ENCODE data around the gene MTARC2.

DNA sequence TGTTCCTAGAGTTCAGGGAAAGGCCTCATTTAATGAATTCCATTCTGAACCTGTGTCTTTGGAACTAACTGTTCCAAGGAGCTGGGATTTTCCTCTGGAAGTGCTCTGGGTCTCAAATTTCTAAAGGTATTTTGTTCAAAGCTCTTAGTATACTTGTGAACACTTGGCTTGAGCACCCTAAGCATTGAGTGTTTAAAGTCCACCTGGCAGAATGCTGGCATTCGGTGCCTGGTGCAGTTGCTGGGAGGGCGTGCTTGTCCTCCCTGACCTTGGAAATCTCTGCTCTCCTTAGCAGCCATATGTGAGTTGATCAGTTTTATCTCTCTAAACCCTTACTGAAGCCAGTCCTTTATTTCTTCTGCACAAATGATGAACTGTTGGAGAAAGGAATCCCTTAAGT, 3.0 kb downstream of the MTARC2 start:
- TF ChIP-seq, protein P1, sequence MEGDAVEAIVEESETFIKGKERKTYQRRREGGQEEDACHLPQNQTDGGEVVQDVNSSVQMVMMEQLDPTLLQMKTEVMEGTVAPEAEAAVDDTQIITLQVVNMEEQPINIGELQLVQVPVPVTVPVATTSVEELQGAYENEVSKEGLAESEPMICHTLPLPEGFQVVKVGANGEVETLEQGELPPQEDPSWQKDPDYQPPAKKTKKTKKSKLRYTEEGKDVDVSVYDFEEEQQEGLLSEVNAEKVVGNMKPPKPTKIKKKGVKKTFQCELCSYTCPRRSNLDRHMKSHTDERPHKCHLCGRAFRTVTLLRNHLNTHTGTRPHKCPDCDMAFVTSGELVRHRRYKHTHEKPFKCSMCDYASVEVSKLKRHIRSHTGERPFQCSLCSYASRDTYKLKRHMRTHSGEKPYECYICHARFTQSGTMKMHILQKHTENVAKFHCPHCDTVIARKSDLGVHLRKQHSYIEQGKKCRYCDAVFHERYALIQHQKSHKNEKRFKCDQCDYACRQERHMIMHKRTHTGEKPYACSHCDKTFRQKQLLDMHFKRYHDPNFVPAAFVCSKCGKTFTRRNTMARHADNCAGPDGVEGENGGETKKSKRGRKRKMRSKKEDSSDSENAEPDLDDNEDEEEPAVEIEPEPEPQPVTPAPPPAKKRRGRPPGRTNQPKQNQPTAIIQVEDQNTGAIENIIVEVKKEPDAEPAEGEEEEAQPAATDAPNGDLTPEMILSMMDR (IDR thresholded peaks at IDR 0.05; ENCODE audit: low read depth, low read length) = no peak
- no peak for TF ChIP-seq EZH2phosphoT487 (IDR thresholded peaks at IDR 0.05; ENCODE audit: low read depth)

All from OCI-LY3 (cell line).